GM12873 (cell line): ENCODE data around the gene CAPRIN1.

ENCODE experiments used
- TF ChIP-seq, protein P1 (sequence below): IDR thresholded peaks from 2 replicates; pipeline ENCODE4 v1.5.1; 2012; ENCODE audit warnings: low read depth, mild to moderate bottlenecking, moderate library complexity, low read length, control low read depth; ENCODE audit not compliant: insufficient read depth; ENCODE audit errors: missing control alignments

CAPRIN1 gene

GRCh38 chr11:34034053-34034452, 17.5 kb upstream of the CAPRIN1 start:
- TF ChIP-seq, protein P1, sequence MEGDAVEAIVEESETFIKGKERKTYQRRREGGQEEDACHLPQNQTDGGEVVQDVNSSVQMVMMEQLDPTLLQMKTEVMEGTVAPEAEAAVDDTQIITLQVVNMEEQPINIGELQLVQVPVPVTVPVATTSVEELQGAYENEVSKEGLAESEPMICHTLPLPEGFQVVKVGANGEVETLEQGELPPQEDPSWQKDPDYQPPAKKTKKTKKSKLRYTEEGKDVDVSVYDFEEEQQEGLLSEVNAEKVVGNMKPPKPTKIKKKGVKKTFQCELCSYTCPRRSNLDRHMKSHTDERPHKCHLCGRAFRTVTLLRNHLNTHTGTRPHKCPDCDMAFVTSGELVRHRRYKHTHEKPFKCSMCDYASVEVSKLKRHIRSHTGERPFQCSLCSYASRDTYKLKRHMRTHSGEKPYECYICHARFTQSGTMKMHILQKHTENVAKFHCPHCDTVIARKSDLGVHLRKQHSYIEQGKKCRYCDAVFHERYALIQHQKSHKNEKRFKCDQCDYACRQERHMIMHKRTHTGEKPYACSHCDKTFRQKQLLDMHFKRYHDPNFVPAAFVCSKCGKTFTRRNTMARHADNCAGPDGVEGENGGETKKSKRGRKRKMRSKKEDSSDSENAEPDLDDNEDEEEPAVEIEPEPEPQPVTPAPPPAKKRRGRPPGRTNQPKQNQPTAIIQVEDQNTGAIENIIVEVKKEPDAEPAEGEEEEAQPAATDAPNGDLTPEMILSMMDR: no peak

GRCh38 chr11:34036456-34036855, 15.1 kb upstream of the CAPRIN1 start:
- TF ChIP-seq, protein P1: no peak

- TF ChIP-seq, protein P1: no peak
Measured at GRCh38 chr11:34037016-34037415, 14.5 kb upstream of the CAPRIN1 start.

DNA sequence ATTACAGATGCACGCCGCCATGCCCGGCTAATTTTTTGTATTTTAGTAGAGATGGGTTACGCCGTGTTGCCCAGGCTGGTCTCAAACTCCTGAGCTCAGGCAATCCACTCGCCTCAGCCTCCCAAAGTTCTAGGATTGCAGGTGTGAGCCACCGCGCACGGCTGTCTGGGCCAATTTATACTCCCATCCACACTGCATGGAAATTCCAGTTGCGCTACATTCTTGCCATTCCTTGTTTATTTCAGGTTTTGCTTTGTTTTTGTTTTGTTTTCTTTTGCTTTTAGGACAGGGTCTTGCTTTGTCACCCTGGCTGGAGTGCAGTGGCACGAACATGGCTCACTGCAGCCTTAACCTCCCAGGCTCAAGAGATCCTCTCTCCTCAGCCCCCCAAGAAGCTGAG, 11.0 kb upstream of the CAPRIN1 start:
- TF ChIP-seq, protein P1: no peak

- TF ChIP-seq, protein P1: no peak
Measured at GRCh38 chr11:34044664-34045485, 6.7 kb upstream of the CAPRIN1 start.

- TF ChIP-seq, protein P1: no peak
Measured at GRCh38 chr11:34049028-34049427, 2.5 kb upstream of the CAPRIN1 start.

GRCh38 chr11:34050581-34051348, 766 bp upstream of the CAPRIN1 start:
- TF ChIP-seq, protein P1: no peak
